Measurements from ENCODE around the gene PRM1. TPM values are rescaled to one million over a fixed set of nuclear protein-coding genes. Genes with fewer than 3 reads are reported as not detected.

PRM1 gene
- total RNA-seq, 2 donors from 2014 or later: not detected

- TF ChIP-seq CTCF (IDR thresholded peaks at IDR 0.05): no peak
- Histone ChIP-seq H3K4me3 (no peak overlapping the region), H3K27ac (no peak overlapping the region), H3K36me3 (no peaks in the 10 kb centered on the region), H3K4me1 (peaks cover 3% of the 10 kb centered on the region), H3K27me3 (no peaks in the 10 kb centered on the region), H3K9me3 (no peaks in the 10 kb centered on the region), H3K9ac (ENCODE audit: low read depth in 2 of 2, low read length in 2 of 2) (no peak overlapping the region)
- no peak for DNase-seq
- intact Hi-C loops (cut with DNase I): no loop called here
These were observed 35.3 kb upstream of the PRM1 start for GRCh38 chr16:11316331-11317015.

GRCh38 chr16:11315510-11315909, 34.4 kb upstream of the PRM1 start:
- H3K36me3 ChIP-seq: no peaks in the 10 kb centered on the region
- intact Hi-C loops (cut with DNase I): no loop called here
- no peak overlapping the region for H3K4me3 ChIP-seq
- no peak overlapping the region for H3K27ac ChIP-seq
- H3K9ac ChIP-seq (ENCODE audit: low read depth in 2 of 2, low read length in 2 of 2): no peak overlapping the region
- no peak for DNase-seq
- TF ChIP-seq CTCF (IDR thresholded peaks at IDR 0.05): no peak
- H3K9me3 ChIP-seq: no peaks in the 10 kb centered on the region
- H3K4me1 ChIP-seq: peaks cover 3% of the 10 kb centered on the region
- no peaks in the 10 kb centered on the region for H3K27me3 ChIP-seq

GRCh38 chr16:11314309-11314894, 33.3 kb upstream of the PRM1 start:
- Histone ChIP-seq H3K4me1 (peaks cover 3% of the 10 kb centered on the region), H3K27me3 (no peaks in the 10 kb centered on the region), H3K9ac (ENCODE audit: low read depth in 2 of 2, low read length in 2 of 2) (no peak overlapping the region), H3K36me3 (no peaks in the 10 kb centered on the region), H3K9me3 (no peaks in the 10 kb centered on the region), H3K27ac (no peak overlapping the region), H3K4me3 (no peak overlapping the region)
- no peak for TF ChIP-seq CTCF (IDR thresholded peaks at IDR 0.05)
- intact Hi-C loops (cut with DNase I): no loop called here
- no peak for DNase-seq

GRCh38 chr16:11313493-11314308, 32.6 kb upstream of the PRM1 start:
- DNase-seq: no peak
- no peaks in the 10 kb centered on the region for H3K36me3 ChIP-seq
- no peak overlapping the region for H3K9ac ChIP-seq (ENCODE audit: low read depth in 2 of 2, low read length in 2 of 2)
- peaks cover 6% of the 10 kb centered on the region for H3K4me1 ChIP-seq
- H3K27me3 ChIP-seq: no peaks in the 10 kb centered on the region
- no peak overlapping the region for H3K27ac ChIP-seq
- intact Hi-C loops (cut with DNase I): no loop called here
- no peaks in the 10 kb centered on the region for H3K9me3 ChIP-seq
- no peak overlapping the region for H3K4me3 ChIP-seq
- no peak for TF ChIP-seq CTCF (IDR thresholded peaks at IDR 0.05)

GRCh38 chr16:11312718-11313492, 31.8 kb upstream of the PRM1 start:
- Histone ChIP-seq H3K36me3 (no peaks in the 10 kb centered on the region), H3K27me3 (no peaks in the 10 kb centered on the region), H3K4me3 (no peak overlapping the region), H3K9ac (ENCODE audit: low read depth in 2 of 2, low read length in 2 of 2) (no peak overlapping the region), H3K27ac (no peak overlapping the region), H3K9me3 (no peaks in the 10 kb centered on the region), H3K4me1 (peaks cover 12% of the 10 kb centered on the region)
- peak; percentile 81 for DNase-seq
- intact Hi-C loops (cut with DNase I): no loop called here
- no peak for TF ChIP-seq CTCF (IDR thresholded peaks at IDR 0.05)
